Urinary bladder (tissue), 4 donors: ENCODE measurements around the gene KREMEN1. TPM values are rescaled to one million over a fixed set of nuclear protein-coding genes. Genes with fewer than 3 reads are reported as not detected.
A peak's percentile ranks its signal among the peaks of the same experiment; 100 is the strongest.

ENCODE experiments used
- DNase-seq: peaks from one replicate; pipeline ENCODE4 v3.0.0-alpha.2; 2015; ENCODE audit errors: extremely low spot score
- H3K27ac ChIP-seq: one replicate; pipeline ENCODE4 v1.5.1; 2013; ENCODE audit warnings: low read depth, mild to moderate bottlenecking, moderate library complexity
- H3K36me3 ChIP-seq: one replicate; pipeline ENCODE4 v1.6.1; 2013; ENCODE audit warnings: mild to moderate bottlenecking, moderate library complexity; ENCODE audit not compliant: insufficient read depth
- H3K4me1 ChIP-seq: one replicate; pipeline ENCODE4 v1.6.1; 2013; ENCODE audit warnings: mild to moderate bottlenecking, moderate library complexity; ENCODE audit not compliant: insufficient read depth
- H3K4me3 ChIP-seq: one replicate; pipeline ENCODE4 v1.5.1; 2013; ENCODE audit warnings: low read depth, low read length
- WGBS: extraction: QIAGEN DNeasy Blood & Tissue Kit; methylation state at CpG from one replicate; pipeline ENCODE4 v1.1.7; 2013; 5-methylcytosine and 5-hydroxymethylcytosine counted together
- polyA plus RNA-seq: library from polyadenylated mRNA; stranded (reverse); fragments of 200-250 nt; gene quantifications from one replicate; pipeline ENCODE4 v1.2.3, GENCODE V29; 2013
- total RNA-seq: library from RNA; depleted of rRNA; stranded (reverse); fragments of >200 nt; gene quantifications from one replicate; pipeline ENCODE4 v1.2.3, GENCODE V29; 2014
- donor health status: healthy with polysubstance abuse.
- donor health status: healthy.

Gene KREMEN1
- total RNA-seq, result 10.1 TPM
- polyA plus RNA-seq, result 16.7 TPM

GRCh38 chr22:29072979-29073617 lies at the start of gene KREMEN1:
TSS of gene KREMEN1 (plus strand) at chr22:29073035. CDS start at chr22:29073131, 96 bp downstream.
- no peak for DNase-seq
- Histone ChIP-seq H3K4me3 (peak within 1 kb of the TSS; percentile 97), H3K36me3 (no peaks in the 10 kb centered on the region), H3K4me1 (no peaks in the 10 kb centered on the region), H3K27ac (peak within 1 kb of the TSS; percentile 0)
- WGBS, result under 1% methylated on average over 74 of the region's 76 CpGs

- Histone ChIP-seq H3K4me3 (no peak overlapping the region), H3K27ac (no peak overlapping the region), H3K4me1 (no peaks in the 10 kb centered on the region), H3K36me3 (no peaks in the 10 kb centered on the region)
- 72% methylated on average over 3 of the region's 3 CpGs for WGBS
- no peak for DNase-seq
These were observed 49.6 kb upstream of the KREMEN1 start for GRCh38 chr22:29023172-29023796.

- Histone ChIP-seq H3K4me1 (no peaks in the 10 kb centered on the region), H3K27ac (no peak overlapping the region), H3K4me3 (no peak overlapping the region), H3K36me3 (no peaks in the 10 kb centered on the region)
- no peak for DNase-seq
- 95% methylated on average over 3 of the region's 3 CpGs for WGBS
These were observed 46.3 kb upstream of the KREMEN1 start for GRCh38 chr22:29026579-29026978.

- no peak for DNase-seq
- Histone ChIP-seq H3K36me3 (no peaks in the 10 kb centered on the region), H3K27ac (no peak overlapping the region), H3K4me1 (no peaks in the 10 kb centered on the region), H3K4me3 (no peak overlapping the region)
- 89% methylated on average over 4 of the region's 4 CpGs for WGBS
These were observed 44.4 kb upstream of the KREMEN1 start for GRCh38 chr22:29028468-29028867.

GRCh38 chr22:29029202-29030000 lies 43.4 kb upstream of the KREMEN1 start:
- WGBS, result 93% methylated on average over 9 of the region's 9 CpGs
- no peak overlapping the region for H3K27ac ChIP-seq

GRCh38 chr22:29030016-29030617 lies 42.7 kb upstream of the KREMEN1 start:
- Histone ChIP-seq H3K27ac (peak overlapping the region; percentile 85), H3K4me1 (no peaks in the 10 kb centered on the region), H3K4me3 (peak overlapping the region; percentile 56), H3K36me3 (no peaks in the 10 kb centered on the region)
- 34% methylated on average over 20 of the region's 20 CpGs for WGBS
- DNase-seq, result no peak

More at GRCh38 chr22:29029202-29030000, 43.4 kb upstream of the KREMEN1 start:
- Histone ChIP-seq H3K4me3 (no peak overlapping the region), H3K36me3 (no peaks in the 10 kb centered on the region), H3K4me1 (no peaks in the 10 kb centered on the region)
- no peak for DNase-seq

- DNase-seq, result peak; percentile 48
- Histone ChIP-seq H3K4me3 (peak overlapping the region; percentile 56), H3K36me3 (no peaks in the 10 kb centered on the region), H3K27ac (peak overlapping the region; percentile 86), H3K4me1 (no peaks in the 10 kb centered on the region)
- 6% methylated on average over 32 of the region's 32 CpGs for WGBS
These were observed 42.1 kb upstream of the KREMEN1 start for GRCh38 chr22:29030618-29031226.

- DNase-seq, result peak; percentile 23
- Histone ChIP-seq H3K36me3 (no peaks in the 10 kb centered on the region), H3K4me1 (no peaks in the 10 kb centered on the region), H3K4me3 (peak overlapping the region; percentile 56), H3K27ac (peak overlapping the region; percentile 83)
- 38% methylated on average over 18 of the region's 18 CpGs for WGBS
These were observed 41.4 kb upstream of the KREMEN1 start for GRCh38 chr22:29031227-29032011.

GRCh38 chr22:29032014-29032475 lies 40.8 kb upstream of the KREMEN1 start:
- no peak for DNase-seq
- WGBS, result 80% methylated on average over 8 of the region's 8 CpGs
- H3K27ac ChIP-seq, result peak overlapping the region; percentile 83
- H3K4me3 ChIP-seq, result no peak overlapping the region
- no peaks in the 10 kb centered on the region for H3K4me1 ChIP-seq
- H3K36me3 ChIP-seq, result no peaks in the 10 kb centered on the region

- H3K36me3 ChIP-seq, result no peaks in the 10 kb centered on the region
- whole genome bisulfite sequencing, result 72% methylated on average over 2 of the region's 2 CpGs
- peak overlapping the region; percentile 83 for H3K27ac ChIP-seq
- no peaks in the 10 kb centered on the region for H3K4me1 ChIP-seq
- no peak overlapping the region for H3K4me3 ChIP-seq
- DNase-seq, result no peak
These were observed 40.3 kb upstream of the KREMEN1 start for GRCh38 chr22:29032584-29032983.

- DNase-seq, result no peak
- 86% methylated on average over 4 of the region's 4 CpGs for WGBS
- H3K4me1 ChIP-seq, result no peaks in the 10 kb centered on the region
- H3K4me3 ChIP-seq, result no peak overlapping the region
- no peak overlapping the region for H3K27ac ChIP-seq
- no peaks in the 10 kb centered on the region for H3K36me3 ChIP-seq
These were observed 35.4 kb upstream of the KREMEN1 start for GRCh38 chr22:29037340-29037932.

- Histone ChIP-seq H3K4me1 (no peaks in the 10 kb centered on the region), H3K4me3 (no peak overlapping the region), H3K36me3 (no peaks in the 10 kb centered on the region), H3K27ac (no peak overlapping the region)
- 89% methylated on average over 9 of the region's 9 CpGs for WGBS
- DNase-seq, result no peak
These were observed 33.7 kb upstream of the KREMEN1 start for GRCh38 chr22:29039148-29039547.
